ENCODE measurements around the gene RIMBP2.

DNA sequence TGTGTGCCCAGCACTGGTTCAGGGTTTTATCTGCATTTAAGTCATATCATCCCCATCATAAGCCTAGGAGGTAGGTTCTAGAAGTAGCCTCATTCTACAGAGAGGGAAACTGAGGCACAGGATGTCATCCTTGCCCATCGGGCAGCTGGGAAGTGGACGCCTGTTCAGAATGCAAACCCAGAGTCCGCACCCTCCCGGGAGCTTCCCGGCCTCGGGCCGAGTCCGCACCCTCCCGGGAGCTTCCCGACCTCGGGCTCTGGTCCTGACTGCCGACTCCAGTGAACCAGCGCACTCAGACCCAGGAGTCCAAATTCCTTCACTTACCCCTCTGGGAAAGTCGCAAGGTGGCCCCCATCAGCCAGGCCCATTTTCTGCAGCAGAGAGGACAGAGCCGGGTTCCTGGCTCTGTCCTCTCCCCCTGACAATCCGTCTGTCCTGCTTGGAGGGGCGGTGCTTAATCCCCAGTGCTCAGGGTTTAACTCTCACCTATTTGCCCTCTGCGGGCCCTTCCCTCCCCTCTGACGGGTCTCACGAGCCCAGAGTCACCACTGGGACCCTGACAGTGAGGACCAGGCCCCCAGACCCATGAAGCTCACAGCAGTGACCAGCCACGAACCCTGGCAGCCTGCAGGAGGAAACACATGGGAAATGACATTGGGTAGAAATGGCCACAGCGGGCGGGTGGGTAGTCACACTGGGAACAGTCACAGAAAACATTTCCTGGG is 236.5 kb downstream of the RIMBP2 start:
- TF ChIP-seq, protein P1, sequence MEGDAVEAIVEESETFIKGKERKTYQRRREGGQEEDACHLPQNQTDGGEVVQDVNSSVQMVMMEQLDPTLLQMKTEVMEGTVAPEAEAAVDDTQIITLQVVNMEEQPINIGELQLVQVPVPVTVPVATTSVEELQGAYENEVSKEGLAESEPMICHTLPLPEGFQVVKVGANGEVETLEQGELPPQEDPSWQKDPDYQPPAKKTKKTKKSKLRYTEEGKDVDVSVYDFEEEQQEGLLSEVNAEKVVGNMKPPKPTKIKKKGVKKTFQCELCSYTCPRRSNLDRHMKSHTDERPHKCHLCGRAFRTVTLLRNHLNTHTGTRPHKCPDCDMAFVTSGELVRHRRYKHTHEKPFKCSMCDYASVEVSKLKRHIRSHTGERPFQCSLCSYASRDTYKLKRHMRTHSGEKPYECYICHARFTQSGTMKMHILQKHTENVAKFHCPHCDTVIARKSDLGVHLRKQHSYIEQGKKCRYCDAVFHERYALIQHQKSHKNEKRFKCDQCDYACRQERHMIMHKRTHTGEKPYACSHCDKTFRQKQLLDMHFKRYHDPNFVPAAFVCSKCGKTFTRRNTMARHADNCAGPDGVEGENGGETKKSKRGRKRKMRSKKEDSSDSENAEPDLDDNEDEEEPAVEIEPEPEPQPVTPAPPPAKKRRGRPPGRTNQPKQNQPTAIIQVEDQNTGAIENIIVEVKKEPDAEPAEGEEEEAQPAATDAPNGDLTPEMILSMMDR (IDR thresholded peaks at IDR 0.05): no peak
- no peak for TF ChIP-seq POLR2AphosphoS5 (IDR thresholded peaks at IDR 0.05)
- no peak for TF ChIP-seq POLR2A (IDR thresholded peaks at IDR 0.05; ENCODE audit: low read depth)
